GM12878 (cell line): ENCODE results near the gene SORBS1. TPM values are rescaled to one million over a fixed set of nuclear protein-coding genes. Genes with fewer than 3 reads are reported as not detected.

Experiments used
- ATAC-seq: fragments of 200-7000 bp; cut with Tn5 transposase; 3 replicates; pipeline ENCODE4 v1.9.1; 2020; ENCODE audit warnings: mild to moderate bottlenecking, moderate library complexity
- BruUV-seq: library from RNA; stranded (reverse); fragments of 400-500 nt; replicated peaks from 2 replicates; lab custom pipeline; 2021; lab: Mats Ljungman, UMichigan
- CTCF ChIA-PET: fragments of 300-600 bp; sonication (Branson Sonifier 250); formaldehyde crosslinking; extraction: SDS; loops from one replicate; lab custom pipeline; 2021; ENCODE audit warnings: inconsistent platforms; lab: Yijun Ruan, JAX
- POLR2A ChIA-PET: fragments of 350-600 bp; formaldehyde crosslinking; extraction: SDS; loops from one replicate; lab custom pipeline; 2021; ENCODE audit warnings: inconsistent platforms; lab: Charles Lee
- RAD21 ChIA-PET: fragments of 300-600 bp; sonication (Branson Sonifier 250); formaldehyde crosslinking; loops from one replicate; lab custom pipeline; 2023; ENCODE audit warnings: antibody characterized with exemption; ENCODE audit not compliant: unreplicated experiment; lab: Charles Lee
- SMC1A ChIA-PET: fragments of 300-600 bp; sonication (Branson Sonifier 250); formaldehyde crosslinking; loops from one replicate; lab custom pipeline; 2023; ENCODE audit not compliant: unreplicated experiment, uncharacterized antibody; lab: Charles Lee
- DNase-seq: peaks from one replicate; pipeline ENCODE4 v3.0.0-alpha.2; 2011; ENCODE audit warnings: low read depth, low spot score
- FAIRE-seq: peaks from 3 replicates; lab custom pipeline; 2011; peaks lifted over from hg19 to GRCh38; lab: Jason Lieb, UNC
- H2AFZ ChIP-seq: 2 replicates; pipeline ENCODE4 v1.6.0; 2011; ENCODE audit warnings: low read depth, low read length, control low read depth; ENCODE audit not compliant: control insufficient read depth
- H3K27ac ChIP-seq: 2 replicates; pipeline ENCODE4 v1.5.1; 2011; ENCODE audit warnings: control low read depth; ENCODE audit not compliant: control insufficient read depth, insufficient read depth
- H3K27me3 ChIP-seq, 2 experiments: replicated peaks in 1 of 2; 2 replicates each; pipeline versions ENCODE4 v1.6.0 to v1.6.1; 2011; ENCODE audit warnings: low read length in 1 of 2; ENCODE audit not compliant: control insufficient read depth in 2 of 2, insufficient read depth in 2 of 2
- H3K36me3 ChIP-seq, 2 experiments: 2 replicates each; pipeline ENCODE4 v1.5.1; 2011; ENCODE audit warnings: low read length in 1 of 2; ENCODE audit not compliant: control insufficient read depth in 2 of 2, insufficient read depth in 2 of 2
- H3K4me1 ChIP-seq: 2 replicates; pipeline ENCODE4 v1.6.1; 2011; ENCODE audit warnings: mild to moderate bottlenecking, low read length, moderate library complexity, mixed read lengths; ENCODE audit not compliant: control insufficient read depth, insufficient read depth
- H3K4me2 ChIP-seq: 2 replicates; pipeline ENCODE4 v1.6.0; 2011; ENCODE audit warnings: control low read depth; ENCODE audit not compliant: control insufficient read depth, insufficient read depth
- H3K4me3 ChIP-seq: fragments of 200-600 bp; sonication (generic); 2 replicates; pipeline ENCODE4 v1.5.1; 2016
- H3K79me2 ChIP-seq: 2 replicates; pipeline ENCODE4 v1.6.0; 2011; ENCODE audit warnings: low read length; ENCODE audit not compliant: control insufficient read depth, insufficient read depth
- H3K9ac ChIP-seq: 2 replicates; pipeline ENCODE4 v1.8.0; 2011; ENCODE audit warnings: low read length, control low read depth, mixed read lengths; ENCODE audit not compliant: control insufficient read depth, insufficient read depth
- H3K9me3 ChIP-seq: replicated peaks from 3 replicates; pipeline ENCODE4 v1.5.1; 2011; ENCODE audit warnings: mild to moderate bottlenecking, low read length; ENCODE audit not compliant: control insufficient read depth, insufficient read depth
- H4K20me1 ChIP-seq: 2 replicates; pipeline ENCODE4 v1.6.0; 2011; ENCODE audit not compliant: control insufficient read depth, insufficient read depth
- E2F8 ChIP-seq: fragments of 450-650 bp; IDR thresholded peaks from 2 replicates; pipeline ENCODE4 v1.6.1; 2018; ENCODE audit warnings: mild to moderate bottlenecking, low read depth, moderate library complexity; ENCODE audit not compliant: partially characterized antibody
- EGR1 ChIP-seq, 2 experiments: IDR thresholded peaks; 1 replicate in 1 of 2; 2 replicates in 1 of 2; pipeline ENCODE4 v1.6.1; 2011 to 2012; ENCODE audit warnings: low read depth in 2 of 2, low read length in 2 of 2, borderline replicate concordance in 1 of 2, mild to moderate bottlenecking in 1 of 2, moderate library complexity in 1 of 2
- EP300 ChIP-seq, 2 experiments: fragments of 150-350 bp in 1 of 2; IDR thresholded peaks; 2 replicates each; pipeline ENCODE4 v1.6.1; 2011 to 2012; ENCODE audit warnings: low read depth in 2 of 2, low read length in 2 of 2, borderline replicate concordance in 1 of 2, improper control_type of control experiment in 1 of 2, inconsistent platforms in 1 of 2; ENCODE audit not compliant: control insufficient read depth in 1 of 2
- EZH2 ChIP-seq: IDR thresholded peaks from 2 replicates; pipeline ENCODE4 v1.6.1; 2012; ENCODE audit warnings: low read depth, mild to moderate bottlenecking, control low read depth, inconsistent platforms, low read length, borderline replicate concordance; ENCODE audit not compliant: control insufficient read depth
- IKZF1 ChIP-seq: fragments of 450-650 bp; conservative IDR thresholded peaks from 2 replicates; pipeline ENCODE4 v1.6.1; 2017; ENCODE audit warnings: antibody characterized with exemption, mild to moderate bottlenecking
- JUND ChIP-seq: IDR thresholded peaks from 2 replicates; pipeline ENCODE4 v1.6.1; 2012; ENCODE audit warnings: low read depth, mild to moderate bottlenecking, low read length, improper control_type of control experiment, moderate library complexity
- MTA2 ChIP-seq: fragments of 450-650 bp; IDR thresholded peaks from 2 replicates; pipeline ENCODE4 v1.6.1; 2016; ENCODE audit warnings: low read depth, mild to moderate bottlenecking, moderate library complexity
- POLR2AphosphoS5 ChIP-seq: IDR thresholded peaks from 2 replicates; pipeline ENCODE4 v1.6.1; 2011; ENCODE audit warnings: mild to moderate bottlenecking, low read length, inconsistent platforms
- RCOR1 ChIP-seq: conservative IDR thresholded peaks from 2 replicates; pipeline ENCODE4 v1.6.1; 2012; ENCODE audit warnings: low read depth, low read length, improper control_type of control experiment
- RUNX3 ChIP-seq: IDR thresholded peaks from 2 replicates; pipeline ENCODE4 v1.6.1; 2012; ENCODE audit warnings: low read length, inconsistent platforms
- SUPT20H ChIP-seq: IDR thresholded peaks from 2 replicates; pipeline ENCODE4 v1.6.1; 2011; ENCODE audit warnings: low read depth, mild to moderate bottlenecking, low read length, moderate library complexity, borderline replicate concordance; ENCODE audit not compliant: control insufficient read depth
- USF1 ChIP-seq: IDR thresholded peaks from 2 replicates; pipeline ENCODE4 v1.6.1; 2011; ENCODE audit warnings: borderline replicate concordance, low read depth, mild to moderate bottlenecking, moderate library complexity, mixed read lengths, low read length; ENCODE audit not compliant: insufficient read depth; ENCODE audit errors: extremely low read length
- YY1 ChIP-seq: IDR thresholded peaks from 2 replicates; pipeline ENCODE4 v1.6.1; 2011; ENCODE audit warnings: low read depth, mild to moderate bottlenecking, low read length
- ZBTB40 ChIP-seq: fragments of 450-650 bp; IDR thresholded peaks from 2 replicates; pipeline ENCODE4 v1.6.1; 2016; ENCODE audit warnings: mild to moderate bottlenecking, moderate library complexity, borderline replicate concordance
- ZNF622 ChIP-seq: fragments of 450-650 bp; IDR thresholded peaks from 2 replicates; pipeline ENCODE4 v1.6.1; 2017; ENCODE audit warnings: mild to moderate bottlenecking, inconsistent platforms
- ZSCAN29 ChIP-seq: fragments of 450-650 bp; IDR thresholded peaks from 2 replicates; pipeline ENCODE4 v1.6.1; 2017; ENCODE audit warnings: mild to moderate bottlenecking, moderate library complexity
- WGBS: methylation state at CpG from one replicate; pipeline ENCODE4 v1.1.6; 2016; ENCODE audit warnings: low lambda C conversion rate; ENCODE audit not compliant: insufficient replicate concordance, insufficient coverage; ENCODE audit errors: missing lambda C conversion rate; 5-methylcytosine and 5-hydroxymethylcytosine counted together
- in situ Hi-C: fragments of 300-500 bp; cut with MboI; formaldehyde crosslinking; loops from 9 replicates; pipeline ENCODE4 v1.14.3; 2018; ENCODE audit warnings: mixed read lengths
- intact Hi-C: fragments of 100-400 bp; cut with micrococcal nuclease; formaldehyde crosslinking; loops from one replicate; pipeline ENCODE4 v1.14.2; 2022; ENCODE audit not compliant: unreplicated experiment
- polyA plus RNA-seq, 11 experiments: library from polyadenylated mRNA; depleted of rRNA in 4 of 11; unstranded in 6 of 11; stranded (reverse) in 5 of 11; fragments of >200 nt; fragmentation: Nextera tagmentation in 4 of 11; fragmentation: Illumina TruSeq in 1 of 11; extraction: Ambion mirVana in 4 of 11; extraction: Trizol in 1 of 11; gene quantifications; 1 replicate in 1 of 11; 2 replicates in 10 of 11; pipeline versions ENCODE4 v1.2.1 to v1.2.3, GENCODE V29; 2011 to 2016; ENCODE audit warnings: inconsistent platforms in 2 of 11, missing spikeins in 2 of 11, low read depth in 1 of 11
- total RNA-seq, 4 experiments: library from RNA; depleted of rRNA in 3 of 4; stranded (reverse); fragments of >200 nt in 3 of 4; fragmentation: Illumina TruSeq in 1 of 4; extraction: Trizol in 1 of 4; gene quantifications; 2 replicates each; pipeline versions ENCODE4 v1.2.1 to v1.2.3, GENCODE V29; 2013 to 2021

SORBS1 gene
- total and polyA plus RNA-seq, 10 of the 15 experiments (the other 5 are each of a cell fraction or from before 2014, with no cell fraction given): 0.13 to 0.75 (median 0.39) TPM

GRCh38 chr10:95331596-95332130 is 229.5 kb downstream of the SORBS1 start:
- H3K9me3 ChIP-seq: no peaks in the 10 kb centered on the region
- ATAC-seq (no peak), DNase-seq (no peak), FAIRE-seq (no peak)
- no peak overlapping the region for H2AFZ ChIP-seq
- intact Hi-C loops: no loop called here
- H3K27ac ChIP-seq: no peak overlapping the region
- 78% methylated on average over 3 of the region's 3 CpGs for WGBS
- H3K4me3 ChIP-seq: no peak overlapping the region
- in situ Hi-C loops: no loop called here
- no peak overlapping the region for H3K4me2 ChIP-seq
- H3K79me2 ChIP-seq: no peaks in the 10 kb centered on the region
- no peaks in the 10 kb centered on the region for H3K4me1 ChIP-seq
- H3K9ac ChIP-seq: no peak overlapping the region
- ChIA-PET POLR2A (no interaction called here), RAD21 (no interaction called here), SMC1A (interaction anchor here (0.6 to 1.2 kb wide), 2 partner anchors 10 to 19 kb away, joined by 3 read pairs; no protein-coding TSS in a partner anchor), CTCF (no interaction called here)
- BruUV-seq: no TSS peak
- no peaks in the 10 kb centered on the region for H3K36me3 ChIP-seq
- no peaks in the 10 kb centered on the region for H3K27me3 ChIP-seq
- H4K20me1 ChIP-seq: no peaks in the 10 kb centered on the region
- TF ChIP-seq YY1 (no peak), IKZF1 (no peak), ZNF622 (no peak), RUNX3 (no peak), POLR2AphosphoS5 (no peak), MTA2 (no peak), ZBTB40 (no peak), JUND (no peak), EGR1 (IDR thresholded peaks at IDR 0.05; ENCODE audit: borderline replicate concordance in 1 of 2, low read depth in 2 of 2, low read length in 2 of 2) (no peak), EP300 (IDR thresholded peaks at IDR 0.05; ENCODE audit: borderline replicate concordance in 1 of 2, control insufficient read depth in 1 of 2, low read depth in 2 of 2, low read length in 2 of 2) (no peak), USF1 (no peak), E2F8 (no peak), SUPT20H (no peak), EZH2 (no peak), RCOR1 (no peak), ZSCAN29 (no peak)
